ENCODE measurements around the gene DOHH.

Gene DOHH

DNA sequence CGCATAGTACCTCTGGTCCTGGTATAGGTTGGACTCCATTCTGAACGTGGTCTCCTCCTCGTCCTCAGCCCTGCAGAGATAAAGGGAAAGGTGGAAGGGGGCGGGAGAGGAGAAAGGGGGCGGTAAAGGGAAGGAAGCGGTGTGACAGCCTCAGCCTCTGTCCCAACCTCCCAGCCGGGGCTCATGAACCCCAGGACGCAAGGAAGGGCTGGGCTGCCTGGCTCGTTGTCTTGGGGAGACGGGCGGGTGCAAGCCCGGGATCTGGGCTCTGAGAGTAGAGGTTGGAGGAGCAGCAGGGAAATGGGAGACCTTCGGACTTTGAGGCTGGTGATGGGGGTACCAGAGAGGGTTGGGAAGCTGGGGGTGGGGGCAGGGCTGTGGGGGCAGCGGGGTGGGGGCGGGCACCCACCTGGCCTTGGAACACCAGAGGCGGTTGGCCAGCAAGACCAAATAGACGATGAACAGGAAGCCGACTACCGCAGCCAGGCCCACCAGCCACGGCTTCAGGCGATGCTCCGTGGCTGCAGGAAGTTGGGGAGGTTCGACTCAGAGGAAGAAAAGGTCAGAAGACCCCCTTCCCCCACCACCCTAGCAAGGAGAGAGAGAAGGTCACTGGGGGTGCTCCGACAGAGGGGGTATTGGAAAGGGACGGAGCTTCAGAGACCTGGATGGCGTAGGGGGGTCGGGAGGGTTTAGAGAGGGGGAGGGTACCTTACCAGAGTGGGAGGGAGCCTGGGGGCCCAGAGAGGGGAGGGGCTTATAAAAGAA, 21.9 kb downstream of the DOHH start:
- DNase-seq (ENCODE audit: low read depth), result no peak

DNA sequence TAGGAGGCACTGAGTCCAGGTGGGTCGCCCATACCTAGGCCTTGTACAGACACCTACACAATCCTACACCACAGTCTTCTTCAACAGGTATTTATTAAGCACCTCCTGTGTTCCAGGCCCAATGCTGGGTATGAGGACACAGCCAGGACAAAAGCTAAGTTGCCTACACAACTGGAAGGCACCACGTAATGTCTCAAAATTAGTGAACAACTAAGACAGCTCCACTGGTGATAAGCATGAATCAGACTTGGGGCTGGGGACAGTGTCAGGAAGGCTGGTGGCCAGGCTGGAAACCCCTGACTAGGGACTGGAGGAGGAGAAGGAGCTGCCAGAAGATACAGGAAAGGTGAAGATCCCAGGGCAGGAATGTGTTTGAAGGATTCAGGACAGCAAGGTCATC, 22.5 kb downstream of the DOHH start:
- DNase-seq (ENCODE audit: low read depth), result no peak

GRCh38 chr19:3477506-3477905, 23.0 kb downstream of the DOHH start:
- no peak for DNase-seq (ENCODE audit: low read depth)

- DNase-seq (ENCODE audit: low read depth), result no peak
Observed at GRCh38 chr19:3476830-3477229, 23.6 kb downstream of the DOHH start.

- no peak for DNase-seq (ENCODE audit: low read depth)
Observed at GRCh38 chr19:3475449-3475848, 25.0 kb downstream of the DOHH start.

GRCh38 chr19:3474614-3475013, 25.9 kb downstream of the DOHH start:
- no peak for DNase-seq (ENCODE audit: low read depth)

DNA sequence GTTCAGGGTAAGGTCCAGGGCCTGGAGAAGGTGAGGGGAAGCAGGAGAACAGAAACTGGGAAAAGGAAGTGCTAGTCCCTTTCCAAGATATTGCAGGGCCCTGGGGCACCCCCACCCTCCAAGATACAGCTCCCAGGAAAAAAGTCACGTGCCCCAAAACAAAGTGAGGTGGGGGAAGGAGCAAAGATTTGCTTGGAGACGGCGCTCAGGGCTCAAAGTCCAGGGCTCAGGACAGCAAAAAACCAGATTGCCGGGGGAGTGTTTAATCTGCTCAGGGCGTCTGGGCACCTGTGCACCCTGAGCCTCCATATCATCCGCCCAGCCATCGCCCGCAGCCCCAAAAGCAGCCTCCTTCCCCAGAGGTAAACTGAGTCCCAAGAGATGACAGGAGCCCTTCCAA, 26.5 kb downstream of the DOHH start:
- no peak for DNase-seq (ENCODE audit: low read depth)

- no peak for DNase-seq (ENCODE audit: low read depth)
Observed at GRCh38 chr19:3471954-3472655, 28.4 kb downstream of the DOHH start.

- DNase-seq (ENCODE audit: low read depth), result no peak
Observed at GRCh38 chr19:3470500-3471128, 29.9 kb downstream of the DOHH start.

DNA sequence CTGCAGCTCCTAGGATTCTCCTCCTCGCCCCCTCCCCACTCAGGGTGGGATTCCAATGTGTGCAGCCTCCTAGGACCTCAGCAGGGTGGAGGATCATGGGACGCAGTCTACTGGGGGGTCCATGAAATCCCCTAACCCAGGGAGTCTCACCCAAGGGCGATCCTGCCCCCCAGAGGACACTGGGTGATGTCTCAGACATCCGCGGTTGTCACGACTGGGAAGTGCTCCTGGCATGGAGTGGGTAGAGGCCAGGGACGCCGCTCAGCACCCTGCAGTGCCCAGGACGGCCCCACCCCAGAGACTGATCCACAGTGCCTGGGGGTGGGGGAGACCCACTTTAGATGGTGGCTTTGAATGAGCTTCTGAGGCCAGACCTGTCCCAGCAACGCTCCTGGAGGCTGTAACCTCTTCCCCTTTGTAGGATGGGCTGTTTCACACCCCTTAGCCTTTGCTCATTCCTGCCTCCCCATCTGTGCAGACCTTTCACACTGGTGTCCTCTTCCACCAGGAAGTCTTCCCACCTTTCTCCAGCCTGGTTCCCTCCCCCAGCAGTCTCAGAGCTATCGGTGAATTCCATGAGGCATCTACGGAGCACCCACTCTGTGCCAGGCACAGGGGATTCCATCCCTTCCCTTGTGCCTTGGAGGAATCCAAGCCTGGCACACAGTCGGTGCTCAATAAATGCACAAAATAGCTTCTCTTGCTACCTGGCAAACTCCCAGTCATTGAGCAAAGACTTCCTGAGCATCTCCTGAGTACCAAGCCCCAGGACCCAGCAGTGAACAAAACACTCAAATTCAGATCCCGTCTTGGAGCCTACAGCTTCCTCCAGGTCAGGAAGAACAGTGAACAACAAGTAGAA, 30.6 kb downstream of the DOHH start:
- no peak for DNase-seq (ENCODE audit: low read depth)

DNA sequence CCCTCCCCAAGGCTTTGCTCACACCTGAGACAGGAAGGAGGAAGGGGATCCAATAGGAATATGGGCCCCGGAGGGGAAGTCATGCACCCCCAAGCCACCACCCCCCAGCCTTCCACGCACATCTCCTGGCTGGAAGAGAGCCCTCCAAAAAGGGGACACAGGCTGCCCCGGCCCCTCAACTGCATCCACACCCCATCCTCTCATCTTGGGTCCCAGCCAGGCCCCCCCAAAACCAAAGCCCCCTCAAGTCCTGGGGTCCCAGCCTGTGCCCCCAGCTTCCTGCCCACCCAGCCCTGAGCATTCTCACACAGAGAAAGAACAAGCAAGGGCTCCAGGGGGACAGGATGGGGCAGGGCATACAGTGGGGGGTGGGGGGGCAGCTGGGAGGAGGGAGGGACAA, 32.3 kb downstream of the DOHH start:
- DNase-seq (ENCODE audit: low read depth), result no peak

DNA sequence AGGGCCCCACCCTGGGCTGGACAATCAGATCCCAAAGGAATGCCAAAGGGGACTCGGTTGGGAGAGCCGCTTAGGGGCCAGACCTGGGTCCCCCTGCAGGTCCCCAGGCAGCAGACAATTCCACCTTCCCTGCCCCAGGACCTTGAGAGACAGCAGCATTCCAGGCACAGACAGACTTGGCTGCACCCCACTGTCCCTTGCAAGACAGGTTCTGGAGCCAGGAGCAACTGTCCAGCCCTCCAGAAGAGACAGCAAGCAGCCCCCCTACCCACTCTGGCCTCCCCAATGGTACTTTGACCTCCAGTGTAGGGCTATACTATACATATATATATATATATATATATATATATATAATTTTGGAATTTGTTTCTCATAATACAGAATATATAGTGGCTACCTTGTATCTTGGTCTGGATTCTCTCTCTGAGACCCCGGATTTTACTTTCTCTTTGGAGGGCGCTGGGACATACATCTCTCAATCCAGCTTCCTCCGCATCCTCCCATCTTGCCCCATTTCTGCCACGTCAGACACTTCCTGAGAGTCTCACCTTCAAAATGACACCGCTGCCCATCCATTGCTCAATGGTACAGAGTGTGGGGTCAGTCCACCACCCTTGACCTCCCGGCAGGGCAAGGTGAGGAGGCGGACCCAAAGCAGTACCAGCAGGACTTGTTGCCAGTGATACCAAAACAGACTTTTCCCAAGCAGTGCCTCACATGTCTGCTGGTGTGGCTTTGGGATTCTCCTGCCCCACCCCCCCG, 32.9 kb downstream of the DOHH start:
- DNase-seq (ENCODE audit: low read depth), result no peak

DNA sequence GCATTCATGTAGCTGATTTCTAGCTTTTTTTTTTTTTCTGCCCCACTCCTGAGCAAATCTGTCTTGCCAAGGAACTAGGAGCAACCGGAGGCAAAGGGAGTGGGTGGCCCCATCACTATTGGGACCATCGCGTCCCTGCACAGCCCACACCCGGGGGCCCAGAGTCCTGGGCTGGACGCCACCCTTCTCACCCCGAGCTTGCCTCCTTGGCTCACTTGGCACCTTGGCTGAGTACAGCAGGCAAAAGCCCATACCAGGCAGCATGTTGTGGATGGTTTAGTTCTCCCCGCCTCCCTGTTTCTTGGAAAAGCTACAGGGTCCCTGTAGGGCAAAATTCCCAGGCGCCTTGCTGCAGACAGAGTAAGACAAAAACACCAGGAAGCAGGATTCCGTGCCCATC, 33.8 kb downstream of the DOHH start:
- DNase-seq (ENCODE audit: low read depth), result no peak

DNA sequence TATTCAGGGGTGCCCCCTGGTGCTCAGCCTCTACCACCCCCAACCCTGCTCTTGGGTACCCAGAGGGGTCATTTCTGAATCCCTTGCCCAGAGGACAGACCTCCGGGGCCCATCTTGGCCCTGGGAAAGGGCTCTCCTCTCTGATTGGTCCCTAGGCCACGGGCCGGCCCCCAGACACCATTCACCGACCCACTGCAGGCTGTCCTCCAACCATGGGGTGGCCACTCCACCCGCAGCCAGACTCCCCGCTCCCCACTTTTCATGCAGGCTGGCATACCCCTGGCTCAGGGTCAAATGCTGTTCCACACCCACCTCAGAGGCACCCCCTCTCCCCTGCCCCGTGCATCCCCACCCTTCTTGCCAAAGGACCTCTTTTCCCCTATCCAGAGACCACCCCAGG, 34.9 kb downstream of the DOHH start:
- DNase-seq (ENCODE audit: low read depth), result no peak

GRCh38 chr19:3464587-3465235, 35.8 kb downstream of the DOHH start:
- no peak for DNase-seq (ENCODE audit: low read depth)

DNA sequence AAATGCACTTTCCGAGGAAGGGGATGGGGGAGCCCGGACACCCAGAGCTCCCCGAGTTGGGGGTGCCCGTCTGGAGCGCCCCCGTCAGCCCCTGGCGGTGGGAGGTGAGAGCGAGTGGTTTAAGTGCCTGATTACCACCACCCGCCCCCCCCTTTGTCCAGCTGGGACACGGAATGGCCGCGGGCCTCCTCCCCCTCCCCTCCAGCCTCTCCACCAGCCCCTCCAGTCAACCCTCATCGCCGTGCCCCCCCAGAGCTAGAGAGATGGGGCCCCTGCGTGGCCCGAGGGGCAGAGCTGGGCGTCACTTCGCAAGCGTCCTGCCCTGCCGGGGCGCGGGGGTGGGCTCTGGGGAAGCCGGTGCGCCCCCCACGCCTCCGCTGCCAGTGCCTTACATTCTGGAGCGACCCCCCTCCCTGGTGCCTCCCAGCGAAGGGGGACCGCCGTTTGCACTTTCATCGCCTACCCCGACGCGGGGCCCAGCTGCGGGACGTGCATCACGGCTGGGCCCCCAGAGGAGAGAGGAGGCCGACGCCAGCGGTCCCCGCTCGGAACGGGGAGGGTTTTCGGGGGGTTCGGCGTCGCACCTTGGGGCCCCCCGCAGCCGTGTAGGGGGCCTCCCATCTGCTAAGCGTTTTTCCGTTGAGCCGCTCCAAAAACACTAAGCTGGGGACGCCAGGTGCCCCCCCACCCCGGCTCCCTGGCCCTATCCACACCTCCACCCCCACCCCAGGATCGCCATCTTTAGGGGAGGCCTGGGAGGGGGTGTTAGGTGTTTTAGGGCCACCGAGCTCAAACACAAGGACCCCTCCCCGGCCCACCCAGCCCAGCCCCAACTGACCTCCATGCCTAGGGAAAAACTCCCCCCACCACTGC, 36.5 kb downstream of the DOHH start:
- DNase-seq (ENCODE audit: low read depth), result no peak

DNA sequence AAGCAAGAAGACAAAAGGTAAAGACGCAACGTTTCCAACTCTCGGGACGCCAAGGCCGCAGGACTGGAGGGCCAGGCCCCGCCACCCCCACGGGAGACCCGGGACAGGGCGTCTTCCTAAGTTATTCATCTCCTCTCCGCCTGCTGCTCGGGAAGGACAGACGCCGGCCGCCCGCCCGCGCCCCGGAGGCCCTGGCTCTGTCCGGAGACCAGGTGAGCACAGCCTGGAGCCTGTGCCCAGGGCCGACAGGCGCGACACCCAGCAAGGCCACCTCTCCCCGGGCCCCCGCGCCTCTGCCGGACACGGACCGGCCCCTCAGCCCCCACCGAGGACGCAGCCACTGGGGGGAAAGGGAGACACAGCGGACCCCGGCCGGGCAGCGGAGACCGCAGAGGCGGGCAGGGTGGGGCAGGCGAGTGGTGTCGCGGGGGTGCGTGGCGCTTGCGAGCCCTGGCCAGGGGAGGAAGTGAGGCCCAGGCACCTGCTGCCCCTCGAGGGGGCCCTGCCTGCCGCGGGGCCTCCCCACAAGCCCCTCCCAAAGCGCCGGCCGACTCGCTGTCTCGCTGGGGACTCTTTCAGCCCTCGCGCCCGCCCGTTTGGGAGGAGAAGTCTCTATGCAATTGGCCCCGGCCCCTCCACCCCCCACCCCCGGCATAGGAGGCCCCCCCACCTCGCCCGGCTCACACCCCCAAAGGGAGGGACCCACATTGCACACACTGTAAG, 37.3 kb downstream of the DOHH start:
- DNase-seq (ENCODE audit: low read depth), result no peak

- no peak for DNase-seq (ENCODE audit: low read depth)
Observed at GRCh38 chr19:3459965-3460582, 40.4 kb downstream of the DOHH start.
